Measurements from ENCODE around the gene COX10.

Gene COX10

DNA sequence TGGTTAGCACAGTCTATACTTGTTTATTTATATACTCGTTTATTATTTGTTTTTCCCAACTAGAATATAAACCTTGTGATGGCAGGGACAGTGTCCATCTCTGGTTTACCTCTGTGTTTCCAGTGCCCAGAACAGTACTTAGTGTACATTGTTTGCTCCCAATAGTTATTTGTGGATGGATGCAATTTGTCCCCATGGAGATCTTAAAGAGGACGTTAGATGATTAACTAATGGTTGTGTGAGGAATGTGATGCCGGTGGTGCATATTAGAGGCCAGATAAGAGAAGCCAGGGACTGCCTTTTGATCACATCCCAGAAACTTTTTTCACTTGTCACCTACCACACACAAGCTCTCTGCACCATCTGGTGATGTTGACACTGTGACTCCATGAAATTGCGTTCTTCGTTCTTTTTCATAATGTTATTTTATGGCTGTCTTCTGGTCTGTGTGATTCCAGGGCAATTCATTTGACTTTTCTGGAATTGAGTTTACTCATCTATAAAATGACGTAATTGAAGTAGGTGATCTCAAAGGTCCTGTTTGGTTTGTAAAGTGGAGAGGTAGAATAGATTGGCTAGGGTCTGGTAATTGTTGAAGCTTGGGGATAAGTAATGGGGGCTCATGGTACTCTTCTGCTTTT is 1.2 kb downstream of the COX10 start:
- DNase-seq (ENCODE audit: low read depth in 1 of 2, low spot score in 1 of 2): no peak

DNA sequence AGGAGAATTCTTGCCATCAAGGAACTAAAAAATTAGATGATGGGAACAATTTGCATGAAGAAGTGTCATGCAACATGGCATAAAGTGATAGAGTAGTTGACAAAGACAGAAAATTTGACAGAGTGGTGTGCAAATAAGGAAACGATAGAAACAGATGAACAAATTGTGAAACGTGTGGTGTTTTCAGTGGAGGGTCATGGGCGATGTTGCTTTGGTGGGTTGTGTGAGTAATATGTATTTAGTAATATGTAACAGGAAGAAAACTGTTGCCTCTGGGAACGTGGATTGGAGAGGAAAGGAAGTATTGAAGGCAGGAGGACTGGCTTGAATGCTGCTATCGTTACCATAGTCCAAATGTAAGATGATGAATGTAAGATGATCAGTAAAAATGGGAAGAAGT is 3.6 kb downstream of the COX10 start:
- DNase-seq (ENCODE audit: low read depth in 1 of 2, low spot score in 1 of 2): no peak

DNA sequence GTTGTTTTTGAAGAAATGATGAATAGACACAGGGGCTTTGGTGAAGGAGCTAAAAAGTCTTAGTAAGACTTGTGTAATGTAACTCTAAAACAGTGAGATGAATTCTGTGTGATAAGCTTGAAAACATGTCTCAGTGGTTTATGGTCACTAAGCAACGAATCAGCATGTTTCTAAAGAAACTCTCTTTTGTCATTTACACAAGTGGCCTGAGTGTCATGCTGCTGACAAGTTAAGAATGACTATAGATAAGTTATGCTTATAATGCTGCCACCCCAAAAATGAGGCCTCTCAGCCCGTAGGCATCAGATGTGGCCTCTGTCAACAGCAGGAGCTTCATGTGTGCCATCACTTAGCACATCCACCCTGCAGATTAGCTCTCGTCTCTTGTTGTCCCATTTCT is 8.7 kb downstream of the COX10 start:
- no peak for DNase-seq (ENCODE audit: low read depth in 1 of 2, low spot score in 1 of 2)

DNA sequence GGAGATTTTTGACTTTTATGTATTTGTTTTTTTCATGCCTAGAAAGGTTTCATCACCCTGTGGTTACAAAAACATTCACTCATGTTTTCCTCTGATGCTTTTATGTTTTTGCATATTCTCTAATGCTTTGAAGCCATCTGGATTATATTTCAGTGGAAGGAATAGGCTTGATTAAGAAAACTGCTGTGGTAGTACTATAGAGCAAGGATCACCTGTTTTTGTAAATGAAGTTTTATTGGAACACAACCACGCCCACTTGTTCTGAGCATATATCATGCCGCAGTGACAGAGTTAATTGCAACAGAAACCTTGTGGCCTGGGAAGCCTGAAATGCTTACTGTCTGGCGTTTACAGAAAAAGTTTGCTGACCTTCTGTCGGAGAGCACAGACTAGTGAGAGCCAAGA is 11.5 kb downstream of the COX10 start:
- no peak for DNase-seq (ENCODE audit: low read depth in 1 of 2, low spot score in 1 of 2)

DNA sequence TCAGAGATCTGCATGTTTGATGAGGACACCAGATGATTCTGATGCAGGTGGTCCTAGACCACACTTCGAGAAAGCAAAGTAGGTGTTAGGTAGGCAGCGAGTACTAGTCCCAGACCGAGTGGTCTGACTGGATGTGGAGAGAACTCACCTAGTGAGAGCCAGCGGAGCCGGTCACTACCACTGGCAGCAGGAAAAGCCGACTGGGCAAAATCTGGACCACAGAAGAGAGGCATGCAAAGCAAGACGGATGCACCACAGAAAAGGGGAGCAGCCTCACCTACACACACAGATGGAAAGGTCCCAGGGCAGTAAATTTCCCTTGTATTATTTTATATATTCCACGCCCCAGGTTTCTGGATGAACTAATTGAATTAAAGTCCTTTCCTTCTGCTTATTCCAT is 13.5 kb downstream of the COX10 start:
- no peak for DNase-seq (ENCODE audit: low read depth in 1 of 2, low spot score in 1 of 2)

DNA sequence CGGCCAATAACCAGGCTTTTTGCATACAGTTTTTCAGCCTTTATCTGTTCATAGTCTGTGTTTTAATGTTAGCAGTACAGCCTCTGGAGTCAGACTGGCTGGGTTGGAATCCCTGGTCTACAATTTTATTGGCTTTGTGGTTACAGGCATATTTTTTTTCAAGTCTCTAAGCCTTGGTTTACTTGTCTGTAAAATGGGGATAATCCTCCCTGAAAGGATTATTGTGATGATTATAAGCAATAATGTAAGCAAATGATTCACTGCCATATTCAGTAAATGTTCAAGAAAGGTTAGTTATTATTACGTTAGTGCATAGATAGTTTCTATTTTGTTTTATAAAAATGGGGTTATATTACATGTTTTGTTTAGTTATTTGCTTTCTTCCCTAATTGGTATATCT is 15.7 kb downstream of the COX10 start:
- no peak for DNase-seq (ENCODE audit: low read depth in 1 of 2, low spot score in 1 of 2)

DNA sequence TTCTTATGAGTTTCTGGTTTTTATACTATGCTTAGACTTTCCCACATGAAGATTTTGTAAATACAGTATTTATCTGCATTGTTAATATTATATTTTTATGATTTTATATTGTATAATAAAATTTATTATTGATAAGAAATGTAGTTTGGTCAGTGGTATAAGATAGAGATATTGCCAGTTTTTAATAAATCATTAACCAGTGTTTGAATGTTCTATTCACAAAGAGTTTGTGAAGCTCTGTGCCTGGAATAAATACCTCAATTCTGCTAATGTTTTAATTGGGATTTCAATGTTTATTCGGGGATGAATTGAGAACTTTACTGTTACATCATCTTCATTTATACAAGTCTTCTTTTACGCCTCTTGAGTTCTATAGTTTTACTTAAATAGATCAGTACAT is 16.9 kb downstream of the COX10 start:
- DNase-seq (ENCODE audit: low read depth in 1 of 2, low spot score in 1 of 2): no peak

DNA sequence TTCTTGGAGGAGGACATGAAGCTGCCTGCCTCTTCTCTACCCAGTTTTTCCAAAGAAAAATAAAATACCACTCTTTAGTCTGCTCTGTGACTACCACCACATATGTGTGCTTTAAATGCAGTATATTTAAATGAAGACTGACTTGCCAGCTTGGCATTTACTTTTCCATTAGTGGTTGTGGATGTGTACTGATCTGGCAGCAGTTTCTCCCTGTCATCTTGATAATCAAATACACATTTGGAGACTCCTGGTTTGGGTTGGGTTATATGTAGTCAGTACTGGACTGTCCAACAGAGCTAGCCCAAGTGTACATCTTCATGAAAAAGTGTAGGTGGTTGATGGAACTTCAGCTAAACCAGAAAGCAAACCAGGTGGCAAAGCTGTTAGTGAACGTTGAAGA is 19.9 kb downstream of the COX10 start:
- DNase-seq (ENCODE audit: low read depth in 1 of 2, low spot score in 1 of 2): no peak

DNA sequence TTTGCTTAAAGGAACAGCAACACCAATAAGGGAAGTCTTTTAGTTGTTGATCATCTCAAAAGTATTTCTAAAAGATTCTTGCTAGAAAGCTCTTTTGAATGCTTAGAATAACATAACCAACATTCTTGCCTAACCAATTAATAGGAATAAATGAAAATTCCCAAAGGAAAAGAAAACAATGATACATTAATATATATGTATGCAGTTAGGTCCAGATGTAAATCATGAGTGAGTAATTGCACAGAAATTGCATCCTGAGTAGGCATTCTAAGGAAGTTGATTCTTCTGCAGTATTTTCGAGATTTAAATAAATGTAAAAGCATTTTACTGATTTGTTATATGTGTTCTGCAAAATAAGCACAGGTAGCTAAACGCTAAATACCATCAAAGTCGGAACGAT is 22.1 kb downstream of the COX10 start:
- no peak for DNase-seq (ENCODE audit: low read depth in 1 of 2, low spot score in 1 of 2)

DNA sequence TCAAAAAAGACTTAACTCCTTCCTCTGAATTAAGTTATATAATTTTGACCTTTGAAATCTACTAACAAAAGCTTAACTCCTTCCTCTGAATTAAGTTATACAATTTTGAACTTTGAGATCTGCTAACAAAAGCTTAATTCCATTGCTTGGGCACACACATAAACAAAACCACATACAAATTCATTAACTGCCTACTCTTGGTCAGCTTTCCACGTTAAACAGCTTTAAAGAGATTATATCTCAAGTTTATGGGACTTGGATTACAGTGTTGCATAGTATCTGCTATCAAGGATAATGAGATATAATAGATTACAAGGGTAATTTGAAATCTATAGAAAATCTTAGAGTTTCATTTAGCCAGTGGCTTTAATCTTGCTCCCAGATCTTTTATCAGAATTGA is 23.5 kb downstream of the COX10 start:
- DNase-seq (ENCODE audit: low read depth in 1 of 2, low spot score in 1 of 2): no peak

DNA sequence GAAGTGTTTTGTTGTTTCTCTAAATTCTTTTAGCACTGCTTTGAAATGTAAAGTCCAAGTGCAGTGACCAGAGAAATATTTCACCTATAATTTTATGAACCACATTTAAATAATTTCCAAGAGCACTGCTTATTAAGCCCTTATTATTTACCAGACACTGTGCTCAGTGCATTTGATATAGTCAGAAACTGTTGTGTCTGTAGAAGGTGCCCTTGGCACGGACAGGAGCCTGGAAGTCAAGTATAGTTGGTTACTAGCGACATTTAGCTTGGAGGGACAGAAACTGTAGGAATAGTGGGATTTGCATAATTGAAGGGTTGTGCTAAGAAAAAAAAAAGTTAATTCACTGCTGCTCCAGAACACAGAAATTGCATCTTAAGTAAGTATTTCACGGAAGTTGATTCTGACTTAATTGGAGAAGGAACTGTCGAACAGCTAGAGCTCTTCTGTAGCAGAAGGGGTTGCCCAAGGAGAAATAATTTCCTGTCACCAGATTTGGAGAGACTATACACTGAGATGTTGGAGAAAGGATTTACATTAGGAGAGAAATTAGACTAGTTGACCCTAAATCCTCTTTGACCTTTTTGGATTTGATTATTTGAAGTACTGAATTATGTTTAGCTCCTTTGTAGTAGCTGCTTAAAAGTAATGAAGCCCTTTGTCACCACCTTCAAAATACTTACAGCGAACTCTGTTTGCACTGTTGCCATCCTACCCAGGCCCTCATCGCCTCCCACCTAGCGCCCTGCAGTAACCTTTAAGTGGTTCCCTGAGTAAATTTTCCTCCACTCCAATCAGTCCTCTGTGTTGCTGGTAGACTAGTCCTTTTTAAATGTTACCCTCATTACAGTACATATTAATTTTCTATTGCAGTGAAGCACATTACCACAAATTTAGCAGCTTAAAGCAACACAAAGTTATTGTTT is 25.6 kb downstream of the COX10 start:
- DNase-seq (ENCODE audit: low read depth in 1 of 2, low spot score in 1 of 2): no peak

DNA sequence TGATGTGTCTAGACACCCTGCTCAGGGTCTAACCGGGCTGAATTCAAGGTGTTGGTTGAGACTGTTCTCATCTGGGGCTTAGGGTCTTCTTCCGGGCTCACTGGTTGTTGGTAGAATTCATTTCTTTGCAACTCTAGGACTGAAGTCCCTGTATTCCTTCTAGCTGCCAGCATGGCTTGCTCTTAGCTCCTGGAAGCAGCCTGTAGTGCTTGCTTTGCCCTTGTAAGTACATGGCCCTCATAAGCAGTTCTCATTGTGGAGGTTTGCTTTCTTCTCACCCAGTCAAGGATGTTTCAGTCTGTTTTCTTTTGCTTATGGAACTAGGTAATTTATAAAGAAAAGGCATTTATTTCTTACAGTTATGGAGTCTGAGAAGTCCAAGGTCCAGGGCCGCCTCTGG is 26.3 kb downstream of the COX10 start:
- no peak for DNase-seq (ENCODE audit: low read depth in 1 of 2, low spot score in 1 of 2)

DNA sequence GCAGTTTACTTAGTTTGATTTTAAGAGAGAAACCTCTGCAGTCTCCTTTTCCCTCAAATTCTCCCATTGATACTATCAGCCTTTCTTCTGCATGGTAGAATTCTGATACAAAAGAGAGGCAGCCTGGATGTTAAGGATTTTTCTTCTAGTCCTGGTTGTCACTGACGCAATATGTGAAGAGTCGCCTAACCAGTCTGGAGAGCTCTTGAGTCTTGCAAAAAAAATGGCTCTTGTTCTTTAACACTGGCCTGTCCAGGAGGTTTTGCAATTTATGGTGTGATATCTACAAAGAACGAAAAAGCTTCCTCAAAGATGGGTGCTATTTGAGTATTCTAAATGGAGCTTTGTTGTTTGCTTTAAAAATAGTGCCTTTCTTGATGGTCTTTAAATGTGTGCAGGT is 28.9 kb downstream of the COX10 start:
- DNase-seq (ENCODE audit: low read depth in 1 of 2, low spot score in 1 of 2): no peak

DNA sequence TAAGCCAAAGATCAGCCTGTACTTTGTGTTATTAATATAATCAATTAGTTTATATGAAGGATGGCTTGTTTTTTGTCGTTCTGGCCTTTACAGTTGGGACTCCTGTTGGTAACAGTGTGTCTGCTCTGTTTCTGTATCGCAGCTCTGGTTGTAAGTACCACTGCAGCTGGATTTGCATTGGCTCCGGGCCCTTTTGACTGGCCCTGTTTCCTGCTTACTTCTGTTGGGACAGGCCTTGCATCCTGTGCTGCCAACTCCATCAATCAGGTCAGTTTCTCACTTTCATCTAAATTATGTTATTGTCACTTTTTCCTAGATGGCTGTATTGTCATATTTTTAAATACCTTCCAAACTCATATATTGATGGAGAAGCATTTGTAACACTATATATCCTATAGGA is 32.7 kb downstream of the COX10 start:
- no peak for DNase-seq (ENCODE audit: low read depth in 1 of 2, low spot score in 1 of 2)

DNA sequence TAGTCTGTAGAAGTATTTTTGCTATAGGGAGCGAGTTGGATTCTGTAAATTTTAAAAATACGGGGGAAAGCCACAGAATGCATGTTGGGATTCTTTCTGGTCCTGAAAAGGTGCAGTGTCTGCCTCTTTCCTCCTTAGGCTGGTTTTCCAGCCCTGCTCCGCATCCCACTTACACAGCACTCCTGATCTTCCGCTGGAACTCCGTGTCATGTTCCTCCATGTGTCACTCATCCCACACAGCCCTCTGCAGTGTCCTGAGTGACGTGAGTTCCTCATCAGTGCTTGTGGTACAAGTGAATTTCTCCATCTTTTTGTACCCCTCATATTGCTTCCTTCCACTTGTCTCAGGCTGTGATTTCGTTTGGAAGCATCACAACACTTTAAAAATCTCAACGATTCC is 34.5 kb downstream of the COX10 start:
- DNase-seq (ENCODE audit: low read depth in 1 of 2, low spot score in 1 of 2): no peak

DNA sequence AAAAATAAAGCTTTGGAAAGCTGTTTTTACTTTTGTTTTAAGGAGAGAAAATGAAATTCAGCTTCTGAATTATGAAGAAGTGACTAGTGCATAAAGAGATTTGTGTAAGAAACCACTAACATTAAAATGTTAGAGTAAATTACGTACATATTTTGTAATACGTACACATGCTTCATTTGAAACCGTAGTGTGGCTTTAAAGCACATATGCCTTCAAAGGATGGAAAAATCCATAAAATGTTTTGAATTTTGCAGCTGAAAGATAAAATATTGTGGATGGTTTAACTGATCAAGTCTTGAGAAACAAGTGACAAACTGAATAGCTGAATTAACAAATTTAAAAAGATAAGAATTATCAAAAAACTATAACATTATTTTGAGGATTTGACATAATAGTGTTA is 35.4 kb downstream of the COX10 start:
- no peak for DNase-seq (ENCODE audit: low read depth in 1 of 2, low spot score in 1 of 2)

DNA sequence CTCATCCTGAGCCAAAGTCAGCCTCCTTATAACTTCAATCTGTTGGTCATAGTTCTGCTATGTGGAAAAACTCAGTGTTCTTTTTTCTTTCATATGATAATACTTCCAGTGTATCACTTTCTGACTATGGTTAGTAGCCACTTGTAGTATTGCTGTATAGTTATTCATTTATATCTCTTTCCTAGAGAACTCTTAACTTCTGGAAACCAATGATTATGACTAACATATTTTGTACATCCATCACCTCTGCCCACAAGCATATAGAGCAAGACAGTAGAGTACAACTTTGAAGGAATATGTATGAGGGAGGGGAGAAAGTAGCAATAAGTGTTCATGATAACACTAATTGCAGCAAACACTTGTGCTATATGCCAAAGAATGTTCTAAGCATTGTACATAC is 38.6 kb downstream of the COX10 start:
- DNase-seq (ENCODE audit: low read depth in 1 of 2, low spot score in 1 of 2): no peak

DNA sequence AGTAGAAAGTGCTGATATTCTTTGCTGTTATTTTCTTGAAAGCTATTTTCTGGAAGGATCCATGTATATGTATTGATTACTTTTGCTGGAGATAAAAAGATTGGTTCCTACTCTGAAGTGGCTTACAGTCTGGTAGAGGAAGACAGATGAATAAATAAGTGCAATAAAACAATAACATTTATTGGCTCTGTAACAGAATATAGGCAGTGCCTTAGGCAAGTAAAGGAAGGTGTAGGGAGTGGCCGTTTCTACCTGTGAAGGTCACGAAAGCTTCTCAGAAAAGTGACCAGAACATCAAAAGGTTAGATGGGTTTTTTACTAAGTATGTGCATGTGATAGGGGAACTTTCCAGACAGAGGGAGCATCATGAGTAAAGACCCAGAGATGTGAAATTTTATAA is 43.1 kb downstream of the COX10 start:
- DNase-seq (ENCODE audit: low read depth in 1 of 2, low spot score in 1 of 2): no peak

DNA sequence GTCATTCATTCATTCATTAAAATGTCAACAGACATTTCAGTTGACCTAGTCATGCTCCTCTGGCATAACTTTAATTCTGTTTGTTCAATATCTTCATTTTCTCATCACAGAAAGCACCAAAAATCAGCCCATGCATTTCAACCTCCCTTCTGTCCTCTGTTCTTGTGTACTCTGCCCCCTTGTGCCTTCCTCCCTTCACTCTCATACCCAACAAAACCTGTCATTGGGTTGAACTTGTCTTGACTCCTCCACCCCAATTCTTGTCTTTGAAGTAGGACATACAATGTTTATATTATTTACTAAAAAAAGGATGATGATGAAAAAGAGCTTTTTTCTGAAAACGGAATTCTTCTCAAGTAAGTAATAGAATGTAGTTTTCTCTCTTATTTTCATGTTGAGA is 43.8 kb downstream of the COX10 start:
- DNase-seq (ENCODE audit: low read depth in 1 of 2, low spot score in 1 of 2): no peak

DNA sequence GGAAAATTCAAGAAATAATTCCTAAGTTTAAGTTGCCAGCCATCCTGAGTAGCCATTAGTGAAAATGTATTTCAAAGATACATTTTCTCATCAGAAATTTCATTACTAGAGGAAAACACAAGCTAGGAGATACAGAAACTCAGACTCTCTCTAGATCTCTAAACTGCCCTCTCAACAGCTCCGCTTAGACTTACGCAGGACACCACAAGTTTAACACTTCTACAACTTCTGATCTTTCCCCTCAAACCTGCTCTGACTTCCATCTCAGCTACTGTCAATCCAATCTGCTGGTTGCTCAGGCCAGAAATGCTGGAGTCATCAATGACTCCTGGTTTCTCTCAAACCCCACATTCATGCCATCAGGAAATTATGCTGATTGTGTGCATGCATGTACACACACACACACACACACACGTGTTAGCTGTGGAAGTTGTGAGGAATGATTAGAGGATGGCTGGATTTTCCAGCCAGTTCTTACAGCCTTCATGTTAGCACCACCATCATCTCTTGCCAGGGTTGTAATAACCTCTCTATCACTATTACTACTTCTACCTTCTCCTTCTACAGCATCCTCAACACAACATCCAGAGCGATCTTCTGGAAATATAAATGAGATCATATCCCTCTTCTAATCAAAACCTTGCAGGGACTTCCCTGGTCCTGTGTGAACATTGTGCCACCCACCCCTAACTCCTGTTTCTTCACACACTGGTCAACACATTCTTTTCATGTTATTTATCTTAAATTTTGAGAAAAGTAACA is 47.1 kb downstream of the COX10 start:
- no peak for DNase-seq (ENCODE audit: low read depth in 1 of 2, low spot score in 1 of 2)

DNA sequence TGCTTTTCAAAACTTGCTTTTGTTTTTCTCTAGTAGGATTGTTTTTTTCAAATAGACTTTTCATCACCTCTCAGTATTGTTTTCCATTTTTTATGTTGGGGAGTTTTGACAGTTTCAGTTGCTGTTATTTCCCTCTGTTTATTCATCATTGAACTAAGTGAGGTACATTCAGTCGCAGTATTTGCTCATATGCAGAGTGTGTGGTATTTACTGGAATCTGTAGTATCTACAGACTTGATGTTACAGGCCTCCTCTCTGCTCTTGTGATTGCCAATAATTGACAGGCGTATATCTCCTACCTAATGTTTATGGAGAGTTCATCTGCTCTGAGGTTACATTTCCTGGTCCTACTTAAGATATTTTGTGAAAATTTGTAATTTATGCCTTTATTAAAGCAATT is 49.6 kb downstream of the COX10 start:
- no peak for DNase-seq (ENCODE audit: low read depth in 1 of 2, low spot score in 1 of 2)

DNA sequence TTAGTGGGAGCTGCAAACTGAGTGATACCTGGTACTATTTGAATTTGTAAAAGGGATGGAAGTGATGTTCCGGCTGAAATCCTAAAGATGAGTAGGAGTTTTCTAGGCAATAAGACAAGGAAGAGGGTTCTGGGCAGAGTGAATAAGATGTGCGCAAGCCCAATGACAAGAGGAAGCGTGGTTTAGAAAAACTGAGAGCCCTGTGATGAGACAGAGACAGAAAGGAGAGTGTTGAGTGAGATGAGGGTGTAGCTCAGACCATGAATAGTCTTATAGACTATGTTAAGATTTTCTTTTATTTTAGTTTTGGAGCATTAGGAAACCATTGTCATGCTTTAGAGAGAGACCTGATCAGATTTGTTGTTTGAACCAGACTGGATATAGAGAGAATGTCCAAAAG is 50.2 kb downstream of the COX10 start:
- DNase-seq (ENCODE audit: low read depth in 1 of 2, low spot score in 1 of 2): no peak
